GM23338 (cell line): ENCODE data around the gene SENP3. TPM values are rescaled to one million over a fixed set of nuclear protein-coding genes. Genes with fewer than 3 reads are reported as not detected.

Experiments used
- ATAC-seq: fragments of 200-7000 bp; cut with Tn5 transposase; 3 replicates; pipeline ENCODE4 v1.9.1; 2020
- DNase-seq: peaks from one replicate; pipeline ENCODE4 v3.0.0-alpha.2; 2015; ENCODE audit warnings: low spot score
- H2AFZ ChIP-seq: fragments of 200-600 bp; sonication (generic); 2 replicates; pipeline ENCODE4 v1.8.0; 2016; ENCODE audit warnings: antibody characterized with exemption, mild to moderate bottlenecking, moderate library complexity
- H3F3A ChIP-seq: fragments of 200-600 bp; sonication (generic); replicated peaks from 2 replicates; pipeline ENCODE4 v1.8.0; 2017; ENCODE audit warnings: antibody characterized with exemption, mixed run types, low read depth
- H3K27ac ChIP-seq: fragments of 200-600 bp; sonication (generic); 2 replicates; pipeline ENCODE4 v1.6.1; 2016; ENCODE audit warnings: low read depth
- H3K27me3 ChIP-seq: fragments of 200-600 bp; sonication (generic); 2 replicates; pipeline ENCODE4 v1.8.0; 2016; ENCODE audit warnings: mild to moderate bottlenecking, mixed run types, moderate library complexity; ENCODE audit not compliant: insufficient read depth
- H3K36me3 ChIP-seq: fragments of 200-600 bp; sonication (generic); 2 replicates; pipeline ENCODE4 v1.8.0; 2016; ENCODE audit warnings: mild to moderate bottlenecking; ENCODE audit not compliant: insufficient read depth
- H3K4me1 ChIP-seq: fragments of 200-600 bp; sonication (generic); 2 replicates; pipeline ENCODE4 v1.8.0; 2016; ENCODE audit warnings: mild to moderate bottlenecking, moderate library complexity; ENCODE audit not compliant: insufficient read depth
- H3K4me2 ChIP-seq: fragments of 200-600 bp; sonication (generic); 2 replicates; pipeline ENCODE4 v1.7.1; 2017; ENCODE audit warnings: mixed run types
- H3K4me3 ChIP-seq: fragments of 200-600 bp; sonication (generic); 2 replicates; pipeline ENCODE4 v1.6.1; 2016; ENCODE audit warnings: mixed run types
- H3K79me2 ChIP-seq: fragments of 200-600 bp; sonication (generic); replicated peaks from 2 replicates; pipeline ENCODE4 v1.8.0; 2017; ENCODE audit warnings: mild to moderate bottlenecking; ENCODE audit not compliant: insufficient read depth
- H3K9me2 ChIP-seq: fragments of 200-600 bp; sonication (generic); 2 replicates; pipeline ENCODE4 v1.8.0; 2017; ENCODE audit not compliant: insufficient read depth
- H4K20me1 ChIP-seq: fragments of 200-600 bp; sonication (generic); replicated peaks from 2 replicates; pipeline ENCODE4 v1.8.0; 2017; ENCODE audit warnings: mild to moderate bottlenecking; ENCODE audit not compliant: insufficient read depth
- H3K27ac Mint-ChIP-seq: 2 replicates; pipeline ENCODE4 v1.8.0; 2020; ENCODE audit warnings: inconsistent platforms, mild to moderate bottlenecking, moderate library complexity, mixed read lengths
- H3K27me3 Mint-ChIP-seq: 3 replicates; pipeline ENCODE4 v1.8.0; 2022; ENCODE audit warnings: low read depth, mild to moderate bottlenecking, moderate library complexity, mixed read lengths, inconsistent platforms; ENCODE audit not compliant: insufficient read depth, poor library complexity
- H3K36me3 Mint-ChIP-seq: 3 replicates; pipeline ENCODE4 v1.8.0; 2021; ENCODE audit warnings: low read depth, mild to moderate bottlenecking, inconsistent platforms, moderate library complexity, mixed read lengths
- H3K4me1 Mint-ChIP-seq: 3 replicates; pipeline ENCODE4 v1.8.0; 2020; ENCODE audit warnings: mild to moderate bottlenecking, inconsistent platforms, mixed read lengths
- H3K4me3 Mint-ChIP-seq: 3 replicates; pipeline ENCODE4 v1.8.0; 2021; ENCODE audit warnings: moderate library complexity, mild to moderate bottlenecking, inconsistent platforms, mixed read lengths
- H3K9me3 Mint-ChIP-seq: 3 replicates; pipeline ENCODE4 v1.8.0; 2020; ENCODE audit warnings: moderate library complexity, mild to moderate bottlenecking, inconsistent platforms, mixed read lengths
- CREB1 ChIP-seq: fragments of 250-450 bp; sonication (Bioruptor Pico); IDR thresholded peaks from 2 replicates; pipeline ENCODE4 v1.5.0; 2020; ENCODE audit warnings: low read depth, mild to moderate bottlenecking, moderate library complexity
- CTCF ChIP-seq, 2 experiments: fragments of 200-600 bp in 1 of 2; sonication (generic) in 1 of 2; conservative IDR thresholded peaks; 2 replicates each; pipeline versions ENCODE4 v1.5.1 to v1.6.1; 2016 to 2017; ENCODE audit warnings: antibody characterized with exemption in 2 of 2, low read depth in 2 of 2, mild to moderate bottlenecking in 2 of 2, moderate library complexity in 1 of 2
- ETS1 ChIP-seq: IDR thresholded peaks from 2 replicates; pipeline ENCODE4 v1.6.1; 2016; ENCODE audit warnings: antibody characterized with exemption
- EZH2 ChIP-seq: fragments of 200-600 bp; sonication (generic); IDR thresholded peaks from one replicate; pipeline ENCODE4 v1.8.0; 2017; ENCODE audit warnings: antibody characterized with exemption, mild to moderate bottlenecking, low read depth; ENCODE audit not compliant: unreplicated experiment
- EZH2phosphoT487 ChIP-seq: fragments of 200-600 bp; sonication (generic); IDR thresholded peaks from one replicate; pipeline ENCODE4 v1.8.1; 2018; ENCODE audit warnings: antibody characterized with exemption; ENCODE audit not compliant: unreplicated experiment
- JUNB ChIP-seq: IDR thresholded peaks from one replicate; pipeline ENCODE4 v1.6.1; 2016; ENCODE audit warnings: antibody characterized with exemption; ENCODE audit not compliant: unreplicated experiment
- NANOG ChIP-seq: IDR thresholded peaks from 2 replicates; pipeline ENCODE4 v1.6.1; 2016; ENCODE audit warnings: antibody characterized with exemption, borderline replicate concordance
- POLR2AphosphoS5 ChIP-seq: IDR thresholded peaks from 2 replicates; pipeline ENCODE4 v1.6.1; 2016; ENCODE audit warnings: antibody characterized with exemption, low read depth
- REST ChIP-seq: IDR thresholded peaks from one replicate; pipeline ENCODE4 v1.6.1; 2018; ENCODE audit warnings: antibody characterized with exemption; ENCODE audit not compliant: unreplicated experiment
- STAT1 ChIP-seq: IDR thresholded peaks from one replicate; pipeline ENCODE4 v1.6.1; 2016; ENCODE audit warnings: antibody characterized with exemption; ENCODE audit not compliant: unreplicated experiment
- ZNF114 ChIP-seq: fragments of 250-450 bp; sonication (Bioruptor Pico); IDR thresholded peaks from 2 replicates; pipeline ENCODE4 v1.5.0; 2020; ENCODE audit warnings: mild to moderate bottlenecking, moderate library complexity
- ZNF331 ChIP-seq: fragments of 250-450 bp; sonication (Bioruptor Pico); IDR thresholded peaks from 2 replicates; pipeline ENCODE4 v1.5.0; 2020; ENCODE audit warnings: low read depth, mild to moderate bottlenecking, moderate library complexity
- ZNF462 ChIP-seq: fragments of 250-450 bp; sonication (Bioruptor Pico); IDR thresholded peaks from 2 replicates; pipeline ENCODE4 v1.5.0; 2020; ENCODE audit warnings: mild to moderate bottlenecking, moderate library complexity
- polyA plus RNA-seq: library from polyadenylated mRNA; unstranded; fragments of >200 nt; fragmentation: Nextera tagmentation; extraction: Ambion mirVana; gene quantifications from 2 replicates; pipeline ENCODE4 v1.2.1, GENCODE V29; 2016
- total RNA-seq: library from RNA; depleted of rRNA; stranded (reverse); fragments of >200 nt; shearing (Covaris generic); gene quantifications from 2 replicates; pipeline ENCODE4 v1.2.3, GENCODE V29; 2014

Gene SENP3
- total and polyA plus RNA-seq, 2 experiments from 2014 or later, result 6.5 to 138 TPM

GRCh38 chr17:7538050-7538449 lies 23.7 kb upstream of the SENP3 start:
- Histone ChIP-seq H3K4me2 (no peak overlapping the region), H3K27me3 (no peaks in the 10 kb centered on the region), H2AFZ (no peak overlapping the region), H3K27ac (no peak overlapping the region), H3F3A (no peaks in the 10 kb centered on the region), H3K36me3 (no peaks in the 10 kb centered on the region), H3K4me1 (no peaks in the 10 kb centered on the region), H3K4me3 (no peak overlapping the region), H3K9me2 (no peaks in the 10 kb centered on the region), H3K79me2 (no peaks in the 10 kb centered on the region), H4K20me1 (no peaks in the 10 kb centered on the region)
- no peak overlapping the region for H3K27ac Mint-ChIP-seq
- ATAC-seq (no peak), DNase-seq (no peak)
- H3K9me3 Mint-ChIP-seq, result no peaks in the 10 kb centered on the region
- no peaks in the 10 kb centered on the region for H3K36me3 Mint-ChIP-seq
- peaks cover 8% of the 10 kb centered on the region for H3K27me3 Mint-ChIP-seq
- H3K4me1 Mint-ChIP-seq, result no peaks in the 10 kb centered on the region
- TF ChIP-seq ZNF462 (CRISPR knock-in tag) (no peak), CREB1 (CRISPR knock-in tag) (no peak), NANOG (no peak), JUNB (no peak), POLR2AphosphoS5 (no peak), ZNF114 (CRISPR knock-in tag) (no peak), REST (no peak), ZNF331 (CRISPR knock-in tag) (no peak), CTCF (conservative IDR thresholded peaks at IDR 0.05; ENCODE audit: low read depth in 2 of 2) (no peak), STAT1 (no peak), EZH2 (no peak), EZH2phosphoT487 (no peak), ETS1 (no peak)
- H3K4me3 Mint-ChIP-seq, result no peak overlapping the region
